GM19099 (cell line): ENCODE data around the gene ZFP92.

Experiments used
- POLR2A ChIP-seq: IDR thresholded peaks from 3 replicates; pipeline ENCODE4 v1.6.1; 2011; ENCODE audit warnings: low read depth; ENCODE audit not compliant: insufficient read length; ENCODE audit errors: extremely low read depth

The ZFP92 gene, protein sequence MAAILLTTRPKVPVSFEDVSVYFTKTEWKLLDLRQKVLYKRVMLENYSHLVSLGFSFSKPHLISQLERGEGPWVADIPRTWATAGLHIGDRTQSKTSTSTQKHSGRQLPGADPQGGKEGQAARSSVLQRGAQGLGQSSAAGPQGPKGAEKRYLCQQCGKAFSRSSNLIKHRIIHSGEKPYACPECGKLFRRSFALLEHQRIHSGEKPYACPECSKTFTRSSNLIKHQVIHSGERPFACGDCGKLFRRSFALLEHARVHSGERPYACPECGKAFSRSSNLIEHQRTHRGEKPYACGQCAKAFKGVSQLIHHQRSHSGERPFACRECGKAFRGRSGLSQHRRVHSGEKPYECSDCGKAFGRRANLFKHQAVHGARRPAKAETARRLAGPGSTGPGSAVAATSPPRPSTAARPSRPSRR

GRCh38 chrX:153411255-153411987, at the start of gene ZFP92:
TSS of gene ZFP92 (plus strand) at chrX:153411472. CDS start at chrX:153418323, 6,851 bp downstream.
- no peak for TF ChIP-seq POLR2A

DNA sequence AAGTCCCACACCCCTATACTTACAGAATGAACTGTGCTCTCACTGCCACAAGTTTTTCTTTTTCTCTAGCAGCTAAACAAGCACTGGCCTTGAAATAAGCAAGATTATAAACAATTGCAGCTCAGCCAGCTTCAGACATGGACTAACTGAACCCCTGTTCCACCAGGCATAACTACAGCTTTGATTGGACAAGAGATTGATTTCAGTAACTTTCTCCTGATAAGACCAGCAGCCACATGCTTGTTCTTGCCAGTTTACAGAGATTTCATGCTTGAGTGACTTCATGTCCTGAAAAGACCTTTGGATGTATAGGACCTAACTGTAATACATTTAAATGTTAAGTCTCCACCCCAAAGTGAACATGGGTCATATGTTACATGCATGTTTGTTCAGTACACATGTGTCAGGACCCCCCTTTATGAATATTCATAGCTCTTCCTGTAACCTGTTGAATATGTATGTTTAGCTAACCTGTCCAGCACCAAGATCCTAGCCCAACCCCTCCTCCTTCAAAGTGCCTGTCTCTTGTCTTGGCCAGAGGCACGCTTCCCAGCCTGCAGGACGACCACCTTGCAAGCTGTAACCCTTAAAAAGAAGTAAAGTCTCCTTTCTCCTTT, 49.4 kb upstream of the ZFP92 start:
- TF ChIP-seq POLR2A: no peak

- no peak for TF ChIP-seq POLR2A
Measured at GRCh38 chrX:153365670-153366069, 45.6 kb upstream of the ZFP92 start.

DNA sequence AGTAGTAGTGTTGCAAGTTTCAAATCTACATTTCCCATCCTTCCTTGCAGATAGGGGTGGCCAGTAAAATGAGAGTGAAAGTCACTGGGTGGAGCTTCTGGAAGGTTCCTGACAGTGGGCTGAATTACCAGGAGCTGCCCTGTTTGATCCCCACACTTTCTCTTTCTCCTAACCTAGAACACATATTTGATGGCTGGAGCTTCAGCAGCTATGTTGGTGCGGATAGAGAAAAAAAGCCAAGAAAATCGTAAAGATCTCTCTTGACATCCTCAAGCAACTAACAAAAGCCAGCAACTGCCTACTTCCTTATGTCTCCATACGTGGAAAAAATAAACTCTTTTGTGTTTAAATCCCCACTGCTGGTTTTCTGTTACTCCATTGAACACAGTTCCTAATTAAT, 45.2 kb upstream of the ZFP92 start:
- TF ChIP-seq POLR2A: no peak

DNA sequence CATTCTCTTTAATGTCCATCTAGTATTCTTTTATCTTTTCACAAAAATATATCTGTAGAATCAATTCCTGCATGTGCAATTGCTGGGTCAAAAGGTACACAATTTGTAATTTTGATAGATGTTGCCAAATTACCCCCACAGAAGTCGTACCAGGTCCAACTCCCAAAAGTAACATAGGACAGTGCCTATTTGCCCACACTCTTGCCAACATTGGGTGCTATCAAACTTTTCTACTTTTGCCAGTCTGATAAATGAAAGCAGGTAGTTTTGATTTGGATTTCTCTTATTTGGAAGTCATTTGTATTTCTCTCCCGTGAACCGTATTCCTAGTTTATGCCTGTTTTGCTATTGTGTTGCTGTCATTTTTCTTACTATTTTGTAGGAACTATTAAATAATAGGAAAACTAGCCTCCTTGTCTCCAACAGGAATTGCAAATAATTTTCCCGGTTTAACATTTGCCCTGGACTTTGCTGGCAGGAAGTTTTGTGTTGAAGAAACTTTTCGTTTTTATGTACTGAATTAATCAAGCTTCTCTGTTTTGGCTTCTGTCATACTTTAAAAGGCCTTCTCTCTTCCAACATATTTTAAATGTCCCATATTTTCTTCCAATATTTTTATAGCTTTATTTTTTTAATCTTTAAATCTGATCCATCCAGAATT, 44.3 kb upstream of the ZFP92 start:
- TF ChIP-seq POLR2A: no peak

GRCh38 chrX:153370293-153371055, 40.8 kb upstream of the ZFP92 start:
- no peak for TF ChIP-seq POLR2A

DNA sequence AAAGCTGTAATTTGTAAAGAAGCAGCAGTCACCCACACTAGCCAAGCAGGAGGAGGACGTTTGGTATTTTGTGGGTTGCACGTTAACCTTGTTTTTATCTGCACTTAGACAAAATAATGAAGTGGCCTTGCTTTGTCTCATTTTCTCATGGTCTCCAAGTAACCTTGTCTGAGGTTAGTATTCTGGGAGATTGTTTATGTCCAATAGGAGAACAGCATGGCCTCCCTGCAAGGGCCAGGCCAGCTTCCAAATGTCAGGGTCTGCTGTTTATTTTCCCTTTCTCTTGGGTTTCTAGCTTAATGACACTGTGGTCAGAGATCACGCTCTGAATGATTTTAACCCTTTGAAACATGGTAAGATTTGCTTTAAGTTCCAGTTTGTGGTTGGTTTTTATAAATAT, 40.0 kb upstream of the ZFP92 start:
- TF ChIP-seq POLR2A: no peak

GRCh38 chrX:153372949-153373348, 38.3 kb upstream of the ZFP92 start:
- no peak for TF ChIP-seq POLR2A

DNA sequence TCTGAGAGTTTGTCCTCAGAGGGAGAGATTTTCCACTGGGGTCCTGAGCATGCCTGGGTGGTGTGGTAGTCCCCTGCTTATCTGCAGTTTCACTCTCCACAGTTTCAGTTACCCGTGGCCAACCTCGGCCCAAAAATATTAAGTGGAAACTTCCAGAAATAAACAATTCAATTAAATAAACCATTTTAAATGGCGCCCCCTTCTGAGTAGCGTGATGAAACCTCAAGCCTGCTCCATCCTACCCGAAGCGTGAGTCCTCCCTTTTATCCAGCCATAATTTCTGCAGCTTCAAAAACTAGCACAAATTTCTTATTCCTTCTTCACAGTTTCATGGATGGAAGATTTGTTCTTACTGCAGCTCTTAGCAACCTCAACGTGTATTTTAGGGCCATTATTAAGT, 36.8 kb upstream of the ZFP92 start:
- no peak for TF ChIP-seq POLR2A

GRCh38 chrX:153375571-153375970, 35.7 kb upstream of the ZFP92 start:
- TF ChIP-seq POLR2A: no peak

DNA sequence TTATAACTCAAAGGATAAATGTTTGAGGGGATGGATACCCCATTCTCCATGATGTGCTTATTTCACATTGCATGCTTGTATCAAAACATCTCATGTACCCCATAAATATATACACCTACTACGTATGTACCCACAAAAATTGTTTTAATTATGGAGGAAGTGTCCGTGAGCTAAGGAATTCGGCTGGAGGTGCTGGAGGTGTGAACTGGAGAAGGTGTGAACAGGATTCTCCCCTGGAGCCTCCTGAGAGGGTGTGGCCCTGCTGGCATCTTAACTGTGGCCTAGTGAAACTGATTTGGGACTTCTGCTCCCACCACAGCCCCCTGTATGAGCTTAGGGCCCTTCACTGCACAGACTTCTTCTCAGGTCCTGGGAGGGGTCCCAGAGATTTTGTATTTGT, 33.5 kb upstream of the ZFP92 start:
- TF ChIP-seq POLR2A: no peak

DNA sequence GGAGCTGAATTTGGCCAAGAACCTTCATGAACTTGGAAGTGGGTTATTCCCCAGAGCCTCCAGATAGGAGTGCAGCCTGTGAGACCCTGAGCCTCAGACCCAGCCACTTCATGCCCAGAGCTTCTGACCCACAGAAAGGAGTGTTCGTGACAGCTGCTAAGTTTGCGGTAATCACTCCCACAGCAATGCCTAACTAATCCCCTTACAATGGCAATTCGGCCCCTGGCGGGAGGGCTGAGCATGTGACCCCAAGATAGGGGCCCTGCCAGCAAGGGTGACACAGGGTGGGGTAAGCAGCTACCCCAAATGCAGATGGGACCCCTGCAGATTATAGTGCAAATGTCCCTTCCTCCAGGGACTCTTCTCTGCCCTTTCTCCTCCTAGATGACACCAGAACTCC, 32.7 kb upstream of the ZFP92 start:
- no peak for TF ChIP-seq POLR2A

- TF ChIP-seq POLR2A: no peak
Measured at GRCh38 chrX:153379508-153379907, 31.8 kb upstream of the ZFP92 start.

- no peak for TF ChIP-seq POLR2A
Measured at GRCh38 chrX:153379971-153380581, 31.2 kb upstream of the ZFP92 start.
